ENCODE measurements around the gene DRD4.

Gene DRD4

GRCh38 chr11:636511-637332 lies at the start of gene DRD4:
DRD4 (plus strand) TSS chr11:637269; CDS start chr11:637305, 36 bp downstream.
- DNase-seq = no peak

- no peak for DNase-seq
These were observed 49.5 kb upstream of the DRD4 start for GRCh38 chr11:587546-587945.

GRCh38 chr11:587978-588380 lies 49.1 kb upstream of the DRD4 start:
- DNase-seq = no peak

GRCh38 chr11:589798-590197 lies 47.3 kb upstream of the DRD4 start:
- DNase-seq = no peak

- no peak for DNase-seq
These were observed 46.1 kb upstream of the DRD4 start for GRCh38 chr11:590997-591396.

GRCh38 chr11:592501-592900 lies 44.6 kb upstream of the DRD4 start:
- no peak for DNase-seq

- DNase-seq = no peak
These were observed 44.2 kb upstream of the DRD4 start for GRCh38 chr11:592918-593317.

GRCh38 chr11:593347-593746 lies 43.7 kb upstream of the DRD4 start:
- DNase-seq = no peak

- no peak for DNase-seq
These were observed 41.7 kb upstream of the DRD4 start for GRCh38 chr11:595400-595799.

- no peak for DNase-seq
These were observed 40.7 kb upstream of the DRD4 start for GRCh38 chr11:596374-596773.

- DNase-seq = no peak
These were observed 39.8 kb upstream of the DRD4 start for GRCh38 chr11:597166-597725.

- no peak for DNase-seq
These were observed 38.9 kb upstream of the DRD4 start for GRCh38 chr11:598005-598680.

GRCh38 chr11:601573-602245 lies 35.4 kb upstream of the DRD4 start:
- DNase-seq = no peak

GRCh38 chr11:603154-603553 lies 33.9 kb upstream of the DRD4 start:
- no peak for DNase-seq

- no peak for DNase-seq
These were observed 31.6 kb upstream of the DRD4 start for GRCh38 chr11:605286-606129.

GRCh38 chr11:606245-606644 lies 30.8 kb upstream of the DRD4 start:
- DNase-seq = no peak

- no peak for DNase-seq
These were observed 29.9 kb upstream of the DRD4 start for GRCh38 chr11:607020-607780.

- DNase-seq = no peak
These were observed 29.0 kb upstream of the DRD4 start for GRCh38 chr11:607971-608659.

GRCh38 chr11:608791-609251 lies 28.2 kb upstream of the DRD4 start:
- DNase-seq = no peak

- no peak for DNase-seq
These were observed 27.7 kb upstream of the DRD4 start for GRCh38 chr11:609341-609811.

Data from NCI-H1105 treated with DMSO at 0.1 percent for 48 hours (cell line).